Upper lobe of left lung (tissue), 4 donors: Measurements from ENCODE around the gene CENPQ.

Experiments used
- POLR2A ChIP-seq, 4 donors: fragments of 450-650 bp; IDR thresholded peaks; one replicate each; pipeline ENCODE4 v1.5.1; 2016 to 2017; ENCODE audit warnings: antibody characterized with exemption in 4 of 4, mild to moderate bottlenecking in 2 of 4
- TF ChIP-seq, protein P1 (sequence below), 6 experiments: fragments of 450-650 bp in 4 of 6; fragments of 200-600 bp in 2 of 6; sonication (generic) in 2 of 6; IDR thresholded peaks; one replicate each; pipeline ENCODE4 v1.5.1; 2016 to 2019; ENCODE audit warnings: antibody characterized with exemption in 6 of 6

DNA sequence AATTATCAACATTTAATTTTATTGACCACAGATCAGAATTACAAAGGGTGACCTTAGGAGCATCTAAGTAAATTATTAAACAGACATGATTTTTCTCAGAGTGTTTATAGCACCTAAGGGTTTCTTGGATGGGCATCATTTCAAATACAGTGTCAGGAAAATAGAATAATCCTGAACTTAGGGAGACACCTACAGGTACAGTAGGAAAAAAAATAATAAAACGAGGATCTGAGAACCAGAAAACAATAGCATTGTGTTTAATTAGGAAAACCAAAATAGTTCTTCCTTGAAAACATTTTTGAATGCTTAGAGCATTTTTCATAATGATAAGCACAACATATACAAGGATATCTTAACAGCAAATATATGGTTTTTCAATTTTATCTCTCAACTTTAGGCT, 39.4 kb upstream of the CENPQ start:
- TF ChIP-seq, protein P1, sequence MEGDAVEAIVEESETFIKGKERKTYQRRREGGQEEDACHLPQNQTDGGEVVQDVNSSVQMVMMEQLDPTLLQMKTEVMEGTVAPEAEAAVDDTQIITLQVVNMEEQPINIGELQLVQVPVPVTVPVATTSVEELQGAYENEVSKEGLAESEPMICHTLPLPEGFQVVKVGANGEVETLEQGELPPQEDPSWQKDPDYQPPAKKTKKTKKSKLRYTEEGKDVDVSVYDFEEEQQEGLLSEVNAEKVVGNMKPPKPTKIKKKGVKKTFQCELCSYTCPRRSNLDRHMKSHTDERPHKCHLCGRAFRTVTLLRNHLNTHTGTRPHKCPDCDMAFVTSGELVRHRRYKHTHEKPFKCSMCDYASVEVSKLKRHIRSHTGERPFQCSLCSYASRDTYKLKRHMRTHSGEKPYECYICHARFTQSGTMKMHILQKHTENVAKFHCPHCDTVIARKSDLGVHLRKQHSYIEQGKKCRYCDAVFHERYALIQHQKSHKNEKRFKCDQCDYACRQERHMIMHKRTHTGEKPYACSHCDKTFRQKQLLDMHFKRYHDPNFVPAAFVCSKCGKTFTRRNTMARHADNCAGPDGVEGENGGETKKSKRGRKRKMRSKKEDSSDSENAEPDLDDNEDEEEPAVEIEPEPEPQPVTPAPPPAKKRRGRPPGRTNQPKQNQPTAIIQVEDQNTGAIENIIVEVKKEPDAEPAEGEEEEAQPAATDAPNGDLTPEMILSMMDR (IDR thresholded peaks at IDR 0.05) = no peak
- no peak for TF ChIP-seq POLR2A (IDR thresholded peaks at IDR 0.05)
